ENCODE data around the gene ITGA11.
"Not testable (repeated sequence)": the region's sequence is repeated elsewhere in the genome, so short reads cannot be mapped to it uniquely, and the experiment has no call there.

Gene ITGA11

DNA sequence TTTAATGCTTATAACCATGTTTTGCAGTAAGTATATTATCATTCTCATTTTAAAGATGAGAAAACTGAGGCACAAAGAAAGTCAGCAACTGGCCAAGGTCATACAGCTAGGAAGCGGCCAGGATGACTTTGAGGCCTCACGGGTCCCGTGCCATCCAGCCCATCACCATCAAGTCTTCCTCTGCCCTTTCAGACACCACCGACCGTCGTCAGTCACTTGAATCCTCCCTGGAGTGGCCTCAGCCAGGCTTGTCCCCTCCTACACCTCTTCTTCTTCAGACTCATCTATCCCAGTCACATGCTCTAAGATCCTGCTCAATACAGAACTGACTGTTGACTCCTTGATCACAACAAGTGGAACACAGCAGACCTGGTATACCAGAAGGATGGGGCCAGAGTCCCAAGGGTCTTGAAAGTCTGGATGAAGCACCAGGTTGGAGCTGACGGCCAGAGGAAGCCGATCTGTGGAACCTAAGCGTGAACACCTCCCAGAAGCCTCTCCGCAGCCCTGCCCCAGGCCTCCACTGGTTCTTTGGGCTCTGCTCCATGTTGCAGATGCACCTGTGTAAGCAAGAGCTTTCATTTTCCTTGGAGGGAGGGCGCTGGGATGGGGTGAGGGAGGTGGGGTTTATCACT, 22.1 kb downstream of the ITGA11 start:
- no peak for DNase-seq (ENCODE audit: low read depth in 2 of 2)

GRCh38 chr15:68408971-68409370, 23.0 kb downstream of the ITGA11 start:
- DNase-seq (ENCODE audit: low read depth in 2 of 2): no peak

- DNase-seq (ENCODE audit: low read depth in 2 of 2): no peak
Observed at GRCh38 chr15:68407886-68408881, 23.8 kb downstream of the ITGA11 start.

- DNase-seq (ENCODE audit: low read depth in 2 of 2): no peak
Observed at GRCh38 chr15:68407141-68407885, 24.6 kb downstream of the ITGA11 start.

DNA sequence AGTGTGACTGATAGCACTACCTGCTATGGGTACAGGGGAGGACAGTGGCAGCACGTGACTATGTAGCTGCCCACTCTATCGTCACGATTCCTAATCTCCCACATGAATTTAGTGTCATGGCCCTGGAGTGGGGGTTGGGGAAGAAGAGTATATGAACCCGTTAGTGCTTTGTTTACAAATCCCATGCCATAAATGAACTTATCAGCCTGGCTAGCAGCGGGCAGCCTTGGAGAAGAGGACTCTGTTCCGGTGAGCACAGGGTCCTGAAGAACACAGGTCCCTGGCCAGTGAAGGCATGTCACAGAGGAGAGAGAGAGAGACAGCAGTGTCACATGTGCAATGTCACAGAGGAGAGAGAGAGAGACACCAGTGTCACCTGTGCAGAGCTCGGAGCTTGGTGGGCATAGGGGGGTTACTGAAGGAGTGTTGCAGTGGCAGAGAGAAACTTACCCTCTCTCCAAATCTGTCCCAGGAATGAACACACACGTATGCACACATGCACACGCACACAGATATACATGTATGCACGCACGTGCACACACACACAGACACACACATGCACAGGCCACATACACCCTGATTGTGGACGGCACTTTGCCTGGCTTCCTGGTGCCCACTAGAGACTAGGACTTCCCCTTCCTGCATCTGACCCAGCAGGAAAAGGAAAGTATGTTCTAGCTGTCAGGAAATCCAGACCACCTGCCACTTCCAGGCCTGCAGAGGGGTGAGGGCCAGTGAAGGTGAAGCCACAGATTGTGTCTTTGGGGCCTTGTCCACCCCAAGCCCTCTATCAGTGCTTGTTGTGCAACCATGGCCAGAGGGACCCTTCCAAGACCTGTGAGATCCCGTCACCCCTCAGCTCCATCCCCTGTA, 26.3 kb downstream of the ITGA11 start:
- no peak for DNase-seq (ENCODE audit: low read depth in 2 of 2)

GRCh38 chr15:68404056-68404798, 27.7 kb downstream of the ITGA11 start:
- DNase-seq (ENCODE audit: low read depth in 2 of 2): no peak

GRCh38 chr15:68403161-68403941, 28.6 kb downstream of the ITGA11 start:
- no peak for DNase-seq (ENCODE audit: low read depth in 2 of 2)

- no peak for DNase-seq (ENCODE audit: low read depth in 2 of 2)
Observed at GRCh38 chr15:68402432-68403160, 29.4 kb downstream of the ITGA11 start.

DNA sequence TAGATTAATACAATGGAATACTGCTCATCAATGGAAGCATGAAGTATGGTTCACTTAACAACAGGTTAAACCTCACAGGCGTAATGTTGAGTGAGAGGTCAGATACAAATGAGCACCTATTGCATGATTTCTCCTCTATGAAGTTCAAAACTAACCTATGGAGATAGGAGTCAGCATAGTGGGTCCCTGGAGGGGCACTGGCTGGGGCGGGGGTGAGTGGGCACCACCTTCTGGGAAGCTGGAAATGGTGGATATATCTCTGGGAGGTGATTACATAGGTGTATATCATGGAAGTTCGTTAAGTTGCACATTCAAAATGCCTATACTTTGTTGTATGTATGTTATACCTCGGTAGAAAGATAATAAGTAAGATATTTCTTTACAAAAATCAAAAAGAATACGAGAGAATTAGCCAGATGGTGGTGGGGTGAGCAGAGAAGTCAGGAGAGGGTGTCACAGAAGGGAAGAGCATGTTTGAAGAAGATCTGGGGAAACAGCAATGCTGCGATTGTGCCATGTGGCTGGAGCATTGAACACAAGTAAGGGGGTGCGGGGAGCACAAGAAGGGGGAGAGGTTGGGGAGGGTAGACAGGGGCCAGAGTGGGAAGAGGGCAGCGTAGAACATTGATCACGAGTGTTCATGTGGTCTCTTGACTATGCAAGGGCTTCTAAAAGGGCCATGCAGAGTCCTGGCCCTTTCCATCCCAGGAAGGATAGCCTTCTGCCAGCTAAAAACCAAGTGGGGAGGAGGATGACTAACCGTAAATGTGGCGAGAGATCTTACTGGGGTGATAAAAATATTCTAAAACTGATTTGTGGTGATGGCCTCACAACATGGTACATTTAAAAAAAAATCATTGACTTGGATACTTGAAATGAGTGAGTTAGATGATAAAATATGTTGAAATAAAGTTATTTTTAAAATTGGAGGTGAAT, 30.2 kb downstream of the ITGA11 start:
- DNase-seq (ENCODE audit: low read depth in 2 of 2): no peak

GRCh38 chr15:68400066-68400456, 31.9 kb downstream of the ITGA11 start:
- DNase-seq (ENCODE audit: low read depth in 2 of 2): no peak

GRCh38 chr15:68399096-68400065, 32.6 kb downstream of the ITGA11 start:
- DNase-seq (ENCODE audit: low read depth in 2 of 2): no peak

- DNase-seq (ENCODE audit: low read depth in 2 of 2): not testable (repeated sequence)
Observed at GRCh38 chr15:68397999-68398398, 34.0 kb downstream of the ITGA11 start.

DNA sequence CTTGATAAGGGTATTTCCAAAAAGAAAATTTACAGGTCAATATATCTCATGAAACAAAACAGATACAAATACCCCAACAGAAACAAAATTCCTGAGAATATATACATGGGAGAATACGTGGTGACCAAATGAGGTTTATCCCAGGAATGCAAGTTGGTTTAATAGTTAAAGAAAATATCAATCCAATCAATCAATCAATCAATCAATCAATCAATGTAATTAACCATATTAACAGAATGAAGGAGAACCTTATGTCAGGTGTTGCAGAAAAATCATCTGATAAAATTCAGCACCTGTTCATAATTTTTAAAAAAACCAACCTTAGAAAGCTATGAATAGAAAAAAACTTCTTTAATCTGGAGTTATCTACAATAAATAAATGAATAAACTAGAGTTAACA, 35.9 kb downstream of the ITGA11 start:
- DNase-seq (ENCODE audit: low read depth in 2 of 2): no peak

DNA sequence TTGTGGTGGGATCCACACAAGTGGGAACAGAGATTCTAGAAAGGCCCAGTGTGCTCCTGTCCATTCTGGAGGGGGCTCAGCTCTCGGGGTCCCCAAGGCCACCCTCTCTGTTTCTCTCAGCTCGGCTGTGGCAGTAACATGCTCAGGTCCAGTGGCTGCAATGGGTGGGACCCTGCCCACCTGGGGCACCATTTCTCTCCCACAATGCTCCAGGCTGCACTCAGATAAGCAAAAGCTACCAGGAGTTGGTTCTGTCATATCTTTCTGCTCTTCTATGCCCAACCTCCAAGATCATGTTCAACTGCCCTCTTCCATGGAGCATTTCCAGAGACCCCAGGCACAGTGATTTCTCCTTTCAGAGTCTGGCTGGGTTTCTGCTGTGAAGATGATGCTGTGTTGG, 40.8 kb downstream of the ITGA11 start:
- DNase-seq (ENCODE audit: low read depth in 2 of 2): no peak

DNA sequence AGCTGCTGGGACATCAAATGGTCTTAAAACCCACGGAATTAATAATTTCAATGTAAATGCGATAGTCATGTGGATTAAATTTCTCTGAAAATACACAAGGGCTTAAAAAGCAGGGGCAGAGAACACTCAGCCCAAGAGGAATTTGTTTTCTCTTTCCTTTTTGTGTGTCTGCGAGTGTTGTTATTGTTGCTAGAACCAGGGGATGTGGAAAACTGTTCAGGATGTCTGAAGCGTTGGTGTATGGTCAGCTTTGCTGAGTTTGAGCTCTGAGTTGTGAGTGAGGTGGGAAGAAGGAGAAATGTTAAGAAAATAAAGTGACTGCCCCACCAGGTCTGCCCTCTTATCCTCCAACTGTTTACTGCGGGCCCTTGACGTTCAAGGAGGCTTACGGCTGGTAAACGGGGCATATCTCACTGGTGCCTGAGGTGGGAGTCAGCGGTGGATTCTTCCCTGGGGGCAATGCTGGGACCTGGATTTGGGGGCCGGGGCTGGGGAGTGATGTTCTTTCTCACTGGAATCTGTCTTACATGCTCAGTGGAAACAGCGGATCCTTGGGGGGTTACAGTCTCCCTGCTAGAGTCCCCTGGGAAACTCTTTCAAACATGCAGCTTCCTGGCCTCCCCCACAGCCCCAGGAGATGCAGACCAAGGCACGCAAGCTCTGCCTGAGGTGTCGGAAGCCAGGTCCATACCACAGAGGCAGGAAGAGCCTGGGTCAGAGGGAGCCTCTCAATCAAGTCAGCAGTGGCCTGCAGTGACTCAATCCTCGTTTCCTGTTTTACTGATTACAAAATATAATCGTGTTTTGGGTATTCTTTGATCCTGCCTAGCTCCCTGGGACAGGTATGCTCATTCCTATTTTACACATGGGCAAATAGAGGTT, 41.8 kb downstream of the ITGA11 start:
- no peak for DNase-seq (ENCODE audit: low read depth in 2 of 2)

Measured in stimulated activated CD8-positive, alpha-beta memory T cell treated with anti-CD3 and anti-CD28 coated beads, Interleukin-15, amount 100 ng/mL, for 4 hours (primary cell).